IMR-90 (cell line): ENCODE data around the gene MAP2. TPM values are rescaled to one million over a fixed set of nuclear protein-coding genes. Genes with fewer than 3 reads are reported as not detected.

ENCODE experiments used
- ATAC-seq: fragments of 200-7000 bp; cut with Tn5 transposase; 2 replicates; pipeline ENCODE4 v1.9.1; 2020; ENCODE audit warnings: low read depth, mild to moderate bottlenecking, moderate library complexity
- BruUV-seq: library from RNA; stranded (reverse); fragments of 400-500 nt; replicated peaks from 2 replicates; lab custom pipeline; 2021; lab: Mats Ljungman, UMichigan
- CTCF ChIA-PET: fragments of 300-600 bp; formaldehyde crosslinking; extraction: SDS; loops from one replicate; lab custom pipeline; 2021; ENCODE audit warnings: antibody characterized with exemption; lab: Yijun Ruan, JAX
- POLR2A ChIA-PET: fragments of 300-600 bp; sonication (Branson Sonifier 250); formaldehyde crosslinking; loops from one replicate; lab custom pipeline; 2022; ENCODE audit warnings: antibody characterized with exemption; ENCODE audit not compliant: unreplicated experiment; lab: Charles Lee
- DNase-seq: peaks from one replicate; pipeline ENCODE4 v3.0.0; 2013
- H2AFZ ChIP-seq: replicated peaks from 2 replicates; pipeline ENCODE3; 2013; ENCODE audit warnings: low read length, mild to moderate bottlenecking; ENCODE audit not compliant: poor library complexity
- H2AK5ac ChIP-seq: 2 replicates; pipeline ENCODE4 v1.6.1; 2013; ENCODE audit warnings: low read depth, low read length, inconsistent platforms
- H2AK9ac ChIP-seq: replicated peaks from 2 replicates; pipeline ENCODE3; 2013; ENCODE audit warnings: mild to moderate bottlenecking, low read depth, low read length, moderate library complexity; ENCODE audit not compliant: poor library complexity
- H2BK120ac ChIP-seq: 2 replicates; pipeline ENCODE4 v1.6.1; 2013; ENCODE audit warnings: low read depth, low read length, inconsistent platforms
- H2BK15ac ChIP-seq: 3 replicates; pipeline ENCODE4 v1.6.1; 2013; ENCODE audit warnings: low read depth, low read length, inconsistent platforms
- H2BK20ac ChIP-seq: 2 replicates; pipeline ENCODE4 v1.6.1; 2013; ENCODE audit warnings: low read depth, mild to moderate bottlenecking, inconsistent platforms, low read length, moderate library complexity
- H2BK5ac ChIP-seq: 2 replicates; pipeline ENCODE4 v1.6.1; 2013; ENCODE audit warnings: mild to moderate bottlenecking, low read depth, low read length, inconsistent platforms; ENCODE audit not compliant: poor library complexity, severe bottlenecking
- H3K14ac ChIP-seq: replicated peaks from 2 replicates; pipeline ENCODE4 v1.6.1; 2013; ENCODE audit warnings: low read depth, low read length, inconsistent platforms
- H3K18ac ChIP-seq: 2 replicates; pipeline ENCODE4 v1.6.1; 2013; ENCODE audit warnings: low read depth, low read length, control low read depth
- H3K23ac ChIP-seq: 2 replicates; pipeline ENCODE4 v1.6.1; 2013; ENCODE audit warnings: low read depth, low read length, inconsistent platforms
- H3K27ac ChIP-seq: 2 replicates; pipeline ENCODE4 v1.5.1; 2013; ENCODE audit warnings: mild to moderate bottlenecking, control low read depth, low read length; ENCODE audit not compliant: insufficient read depth
- H3K27me3 ChIP-seq: 2 replicates; pipeline ENCODE4 v1.6.1; 2013; ENCODE audit warnings: low read length; ENCODE audit not compliant: control insufficient read depth, insufficient read depth
- H3K36me3 ChIP-seq: 2 replicates; pipeline ENCODE4 v1.6.1; 2013; ENCODE audit warnings: low read length, mixed read lengths; ENCODE audit not compliant: control insufficient read depth, insufficient read depth
- H3K4ac ChIP-seq: 2 replicates; pipeline ENCODE4 v1.6.1; 2013; ENCODE audit warnings: low read depth, low read length, inconsistent platforms
- H3K4me1 ChIP-seq: 2 replicates; pipeline ENCODE4 v1.6.1; 2013; ENCODE audit warnings: low read length, mixed read lengths; ENCODE audit not compliant: control insufficient read depth, insufficient read depth
- H3K4me2 ChIP-seq: 2 replicates; pipeline ENCODE4 v1.6.1; 2013; ENCODE audit warnings: low read depth, mild to moderate bottlenecking, control low read depth, low read length, moderate library complexity
- H3K4me3 ChIP-seq: 2 replicates; pipeline ENCODE4 v1.5.1; 2013; ENCODE audit warnings: low read depth, mild to moderate bottlenecking, control low read depth, low read length, moderate library complexity; ENCODE audit not compliant: insufficient read depth
- H3K56ac ChIP-seq: 2 replicates; pipeline ENCODE4 v1.6.1; 2013; ENCODE audit warnings: low read length, inconsistent platforms; ENCODE audit not compliant: insufficient read depth; ENCODE audit errors: extremely low read depth
- H3K79me1 ChIP-seq, 2 experiments: 2 replicates each; pipeline ENCODE4 v1.6.1; 2013; ENCODE audit warnings: low read length in 2 of 2, inconsistent platforms in 1 of 2, low read depth in 1 of 2
- H3K9ac ChIP-seq: 2 replicates; pipeline ENCODE4 v1.6.1; 2013; ENCODE audit warnings: low read depth, low read length, control low read depth
- H3K9me1 ChIP-seq: 2 replicates; pipeline ENCODE4 v1.6.1; 2013; ENCODE audit warnings: low read length, inconsistent platforms; ENCODE audit not compliant: insufficient read depth
- H3K9me3 ChIP-seq: 2 replicates; pipeline ENCODE4 v1.6.1; 2013; ENCODE audit warnings: low read length; ENCODE audit not compliant: control insufficient read depth, insufficient read depth
- H4K20me1 ChIP-seq: 2 replicates; pipeline ENCODE4 v1.6.1; 2013; ENCODE audit warnings: low read length, inconsistent platforms; ENCODE audit not compliant: insufficient read depth
- H4K5ac ChIP-seq: 2 replicates; pipeline ENCODE4 v1.6.1; 2013; ENCODE audit warnings: mild to moderate bottlenecking, low read depth, low read length, control low read depth
- H4K8ac ChIP-seq, 2 experiments: 2 replicates each; pipeline ENCODE4 v1.6.1; 2013; ENCODE audit warnings: low read depth in 2 of 2, low read length in 2 of 2, control low read depth in 1 of 2, inconsistent platforms in 1 of 2
- H4K91ac ChIP-seq: 2 replicates; pipeline ENCODE4 v1.6.1; 2013; ENCODE audit warnings: low read depth, low read length, inconsistent platforms; ENCODE audit not compliant: insufficient read depth
- FOS ChIP-seq: fragments of 150-350 bp; IDR thresholded peaks from 2 replicates; pipeline ENCODE4 v1.6.1; 2016; ENCODE audit warnings: low read depth, low read length
- NFE2L2 ChIP-seq: fragments of 150-350 bp; IDR thresholded peaks from 2 replicates; pipeline ENCODE4 v1.6.1; 2016; ENCODE audit warnings: low read depth, mild to moderate bottlenecking, low read length
- POLR2A ChIP-seq: IDR thresholded peaks from 2 replicates; pipeline ENCODE4 v1.6.1; 2012; ENCODE audit warnings: mild to moderate bottlenecking, low read depth, low read length
- WGBS, 2 experiments: methylation state at CpG; one replicate each; pipeline versions ENCODE4 v1.1.5 to v1.1.7; 2013; ENCODE audit warnings: missing lambda C conversion rate in 2 of 2; ENCODE audit not compliant: insufficient read length in 1 of 2; ENCODE audit errors: extremely low coverage in 2 of 2; 5-methylcytosine and 5-hydroxymethylcytosine counted together
- dilution Hi-C: fragments of 300-500 bp; cut with HindIII; formaldehyde crosslinking; loops from one replicate; pipeline ENCODE4 v1.14.3; 2018; ENCODE audit warnings: low sequenced_read_pairs; ENCODE audit not compliant: unreplicated experiment
- in situ Hi-C: fragments of 300-500 bp; cut with MboI; formaldehyde crosslinking; loops from 3 replicates; pipeline ENCODE4 v1.14.3; 2019; ENCODE audit warnings: low sequenced_read_pairs, inconsistent platforms, mixed read lengths
- intact Hi-C: fragments of 100-400 bp; cut with micrococcal nuclease; formaldehyde crosslinking; loops from 2 replicates; pipeline ENCODE4 v1.10.0; 2022
- polyA plus RNA-seq, 3 experiments: library from polyadenylated mRNA; depleted of rRNA; stranded (reverse); fragments of >200 nt; gene quantifications; 2 replicates each; pipeline ENCODE4 v1.2.3, GENCODE V29; 2012; ENCODE audit warnings: low replicate concordance in 1 of 3
- total RNA-seq: library from RNA; depleted of rRNA; stranded (reverse); fragments of >200 nt; gene quantifications from 2 replicates; pipeline ENCODE4 v1.2.3, GENCODE V29; 2012

Gene MAP2
- total and polyA plus RNA-seq, 2 of the 4 experiments (the other 2 are of a cell fraction), result 0.29 to 0.36 TPM

GRCh38 chr2:209642146-209642820 lies 218.4 kb downstream of the MAP2 start:
- H4K5ac ChIP-seq, result no peak overlapping the region
- no peak overlapping the region for H2AFZ ChIP-seq
- H2AK9ac ChIP-seq, result no peak overlapping the region
- H4K91ac ChIP-seq, result no peak overlapping the region
- H3K4me1 ChIP-seq, result no peaks in the 10 kb centered on the region
- no peak overlapping the region for H3K18ac ChIP-seq
- dilution Hi-C loops, result no loop called here
- no peak overlapping the region for H3K23ac ChIP-seq
- ATAC-seq (no peak), DNase-seq (peak; percentile 1)
- H3K4me2 ChIP-seq, result no peak overlapping the region
- no peaks in the 10 kb centered on the region for H3K36me3 ChIP-seq
- H3K27ac ChIP-seq, result no peak overlapping the region
- H2AK5ac ChIP-seq, result no peak overlapping the region
- H2BK20ac ChIP-seq, result no peak overlapping the region
- no CpG with 5 or more reads among the region's 3 CpGs for WGBS, 2 experiments
- intact Hi-C loops, result no loop called here
- BruUV-seq, result no TSS peak
- in situ Hi-C loops, result no loop called here
- H3K4me3 ChIP-seq, result no peak overlapping the region
- H3K9me3 ChIP-seq, result no peaks in the 10 kb centered on the region
- no peak overlapping the region for H2BK120ac ChIP-seq
- no peaks in the 10 kb centered on the region for H3K79me1 ChIP-seq
- no peak overlapping the region for H2BK15ac ChIP-seq
- ChIA-PET CTCF (no interaction called here), POLR2A (no interaction called here)
- H3K9ac ChIP-seq, result no peak overlapping the region
- no peaks in the 10 kb centered on the region for H4K20me1 ChIP-seq
- H3K27me3 ChIP-seq, result no peaks in the 10 kb centered on the region
- no peak overlapping the region for H3K56ac ChIP-seq
- H3K14ac ChIP-seq, result no peak overlapping the region
- H2BK5ac ChIP-seq, result no peak overlapping the region
- no peak overlapping the region for H3K4ac ChIP-seq
- H3K9me1 ChIP-seq, result no peaks in the 10 kb centered on the region
- TF ChIP-seq FOS, result peak; percentile 60; the same call in 1 of the 2 replicates
- TF ChIP-seq NFE2L2, result peak; percentile 87
- no peak for TF ChIP-seq POLR2A
- no peak overlapping the region for H4K8ac ChIP-seq
